ENCODE results near the gene TNFRSF18.

GRCh38 chr1:1206376-1206965 lies at the start of gene TNFRSF18:
- TF ChIP-seq CTCF (optimal IDR thresholded peaks at IDR 0.05 in 1 of 3, IDR thresholded peaks at IDR 0.05 in 1 of 3, conservative IDR thresholded peaks at IDR 0.05 in 1 of 3; ENCODE audit: extremely low read depth in 1 of 3, insufficient read depth in 2 of 3, low read length in 3 of 3) (no peak), EZH2 (IDR thresholded peaks at IDR 0.05; ENCODE audit: low read length) (peak; percentile 43)

Data from keratinocyte (primary cell).